HG03575 (cell line): ENCODE results near the gene CALML3.
"Not testable (repeated sequence)": the region's sequence is repeated elsewhere in the genome, so short reads cannot be mapped to it uniquely, and the experiment has no call there.

Source experiments
- ATAC-seq: cut with Tn5 transposase; IDR thresholded peaks from one replicate; pipeline ENCODE4 v1.9.1; 2021; ENCODE audit not compliant: unreplicated experiment, insufficient number of reproducible peaks, low FRiP score; ENCODE audit errors: extremely low read depth

Gene CALML3

GRCh38 chr10:5549462-5550249 is 24.9 kb downstream of the CALML3 start:
- ATAC-seq, result no peak

- ATAC-seq, result no peak
Measured at GRCh38 chr10:5550250-5550545, 25.4 kb downstream of the CALML3 start.

- ATAC-seq, result no peak
Measured at GRCh38 chr10:5550621-5551530, 26.1 kb downstream of the CALML3 start.

GRCh38 chr10:5551531-5552375 is 27.0 kb downstream of the CALML3 start:
- no peak for ATAC-seq

- ATAC-seq, result no peak
Measured at GRCh38 chr10:5552376-5553321, 27.9 kb downstream of the CALML3 start.

GRCh38 chr10:5553400-5554170 is 28.8 kb downstream of the CALML3 start:
- ATAC-seq, result no peak

- no peak for ATAC-seq
Measured at GRCh38 chr10:5555021-5555510, 30.3 kb downstream of the CALML3 start.

GRCh38 chr10:5555881-5556280 is 31.1 kb downstream of the CALML3 start:
- no peak for ATAC-seq

GRCh38 chr10:5556576-5556975 is 31.8 kb downstream of the CALML3 start:
- no peak for ATAC-seq

GRCh38 chr10:5557040-5557721 is 32.4 kb downstream of the CALML3 start:
- no peak for ATAC-seq

GRCh38 chr10:5557799-5558771 is 33.3 kb downstream of the CALML3 start:
- ATAC-seq, result no peak

- not testable (repeated sequence) for ATAC-seq
Measured at GRCh38 chr10:5559022-5559421, 34.3 kb downstream of the CALML3 start.

- no peak for ATAC-seq
Measured at GRCh38 chr10:5559642-5560141, 34.9 kb downstream of the CALML3 start.

GRCh38 chr10:5560142-5560816 is 35.5 kb downstream of the CALML3 start:
- ATAC-seq, result no peak
